Measurements from ENCODE around the gene ZFYVE21. TPM values are rescaled to one million over a fixed set of nuclear protein-coding genes. Genes with fewer than 3 reads are reported as not detected.

ZFYVE21 gene
- total and polyA plus RNA-seq, 2 donors (not counting 1 experiment from before 2014, with no cell fraction given): 84.9 to 94.5 TPM

DNA sequence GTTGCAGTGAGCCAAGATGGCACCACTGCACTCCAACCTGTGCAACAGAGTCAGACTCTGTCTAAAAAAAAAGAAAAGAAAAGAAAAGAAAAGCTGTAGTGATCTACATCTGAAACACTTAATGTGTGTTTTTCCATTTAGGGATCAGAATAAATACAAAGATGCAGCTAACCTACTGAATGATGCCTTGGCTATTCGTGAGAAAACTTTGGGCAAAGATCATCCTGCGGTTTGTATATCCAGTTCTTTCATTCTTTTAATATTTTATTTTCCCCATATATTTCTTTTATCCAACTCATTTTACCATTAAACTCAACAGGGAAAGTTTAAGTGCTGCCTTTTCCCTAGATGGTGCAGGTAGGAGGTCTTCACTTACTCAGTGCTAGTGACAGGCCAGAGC, 46.2 kb upstream of the ZFYVE21 start:
- no peak for DNase-seq (ENCODE audit: low read depth in 2 of 2)
- H3K79me2 ChIP-seq (ENCODE audit: control insufficient read depth, insufficient read depth, low read length): peaks cover 39% of the 10 kb centered on the region
- H3K36me3 ChIP-seq (ENCODE audit: control insufficient read depth, insufficient read depth, low read length): peaks cover 26% of the 10 kb centered on the region

DNA sequence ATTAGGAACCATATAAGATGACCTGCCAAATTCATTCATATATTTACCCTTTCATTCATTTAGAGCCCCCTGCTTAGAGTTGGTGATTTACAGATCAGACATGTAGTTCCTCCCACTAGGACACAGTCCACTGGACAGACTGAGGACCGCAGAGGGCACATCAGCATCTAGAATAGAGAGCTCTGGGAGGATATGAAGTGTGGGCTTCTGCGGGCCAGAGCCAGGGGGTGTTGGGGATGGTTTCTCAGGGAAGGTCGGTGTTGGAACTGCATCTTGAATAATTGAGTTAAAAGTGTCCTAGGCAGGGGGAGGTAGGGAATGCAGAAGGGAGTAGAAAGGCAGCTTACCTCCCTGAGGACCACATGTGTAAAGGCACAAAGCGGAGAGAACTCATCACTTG, 43.7 kb upstream of the ZFYVE21 start:
- TF ChIP-seq, protein P1, sequence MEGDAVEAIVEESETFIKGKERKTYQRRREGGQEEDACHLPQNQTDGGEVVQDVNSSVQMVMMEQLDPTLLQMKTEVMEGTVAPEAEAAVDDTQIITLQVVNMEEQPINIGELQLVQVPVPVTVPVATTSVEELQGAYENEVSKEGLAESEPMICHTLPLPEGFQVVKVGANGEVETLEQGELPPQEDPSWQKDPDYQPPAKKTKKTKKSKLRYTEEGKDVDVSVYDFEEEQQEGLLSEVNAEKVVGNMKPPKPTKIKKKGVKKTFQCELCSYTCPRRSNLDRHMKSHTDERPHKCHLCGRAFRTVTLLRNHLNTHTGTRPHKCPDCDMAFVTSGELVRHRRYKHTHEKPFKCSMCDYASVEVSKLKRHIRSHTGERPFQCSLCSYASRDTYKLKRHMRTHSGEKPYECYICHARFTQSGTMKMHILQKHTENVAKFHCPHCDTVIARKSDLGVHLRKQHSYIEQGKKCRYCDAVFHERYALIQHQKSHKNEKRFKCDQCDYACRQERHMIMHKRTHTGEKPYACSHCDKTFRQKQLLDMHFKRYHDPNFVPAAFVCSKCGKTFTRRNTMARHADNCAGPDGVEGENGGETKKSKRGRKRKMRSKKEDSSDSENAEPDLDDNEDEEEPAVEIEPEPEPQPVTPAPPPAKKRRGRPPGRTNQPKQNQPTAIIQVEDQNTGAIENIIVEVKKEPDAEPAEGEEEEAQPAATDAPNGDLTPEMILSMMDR (conservative IDR thresholded peaks at IDR 0.05 in 1 of 2, IDR thresholded peaks at IDR 0.05 in 1 of 2; ENCODE audit: low read depth in 1 of 2, low read length in 2 of 2): no peak
- no peak for TF ChIP-seq EZH2 (IDR thresholded peaks at IDR 0.05; ENCODE audit: low read length, missing control alignments)
- DNase-seq (ENCODE audit: low read depth in 2 of 2): no peak
- Histone ChIP-seq H3K4me1 (ENCODE audit: control insufficient read depth, extremely low read depth, insufficient read depth, low read length) (no peaks in the 10 kb centered on the region), H3K9me3 (ENCODE audit: control insufficient read depth, insufficient read depth, low read depth, low read length) (no peaks in the 10 kb centered on the region), H3K36me3 (ENCODE audit: control insufficient read depth, insufficient read depth, low read length) (peaks cover 32% of the 10 kb centered on the region), H3K79me2 (ENCODE audit: control insufficient read depth, insufficient read depth, low read length) (peaks cover 22% of the 10 kb centered on the region), H3K9ac (ENCODE audit: insufficient read depth, low read length) (no peak overlapping the region), H3K27me3 (ENCODE audit: control insufficient read depth, insufficient read depth, low read length) (no peaks in the 10 kb centered on the region), H3K27ac (ENCODE audit: insufficient read depth, low read length) (no peak overlapping the region), H2AFZ (ENCODE audit: low read length) (no peak overlapping the region), H4K20me1 (ENCODE audit: control insufficient read depth, extremely low read depth, insufficient read depth, low read length) (no peaks in the 10 kb centered on the region), H3K4me2 (ENCODE audit: extremely low read depth, insufficient read depth, low read length) (no peak overlapping the region), H3K4me3 (replicated peaks in 1 of 4; ENCODE audit: control extremely low read depth in 1 of 4, insufficient read depth in 1 of 4, low read depth in 3 of 4, low read length in 4 of 4) (no peak overlapping the region)

More for the DNA sequence above, 46.2 kb upstream of the ZFYVE21 start:
- Histone ChIP-seq H3K9me3 (ENCODE audit: control insufficient read depth, insufficient read depth, low read depth, low read length) (no peaks in the 10 kb centered on the region), H4K20me1 (ENCODE audit: control insufficient read depth, extremely low read depth, insufficient read depth, low read length) (no peaks in the 10 kb centered on the region), H3K4me2 (ENCODE audit: extremely low read depth, insufficient read depth, low read length) (no peak overlapping the region), H2AFZ (ENCODE audit: low read length) (no peak overlapping the region), H3K27ac (ENCODE audit: insufficient read depth, low read length) (no peak overlapping the region), H3K9ac (ENCODE audit: insufficient read depth, low read length) (no peak overlapping the region), H3K4me1 (ENCODE audit: control insufficient read depth, extremely low read depth, insufficient read depth, low read length) (no peaks in the 10 kb centered on the region), H3K27me3 (ENCODE audit: control insufficient read depth, insufficient read depth, low read length) (no peaks in the 10 kb centered on the region), H3K4me3 (replicated peaks in 1 of 4; ENCODE audit: control extremely low read depth in 1 of 4, insufficient read depth in 1 of 4, low read depth in 3 of 4, low read length in 4 of 4) (no peak overlapping the region)
- no peak for TF ChIP-seq EZH2 (IDR thresholded peaks at IDR 0.05; ENCODE audit: low read length, missing control alignments)
- TF ChIP-seq, protein P1 (conservative IDR thresholded peaks at IDR 0.05 in 1 of 2, IDR thresholded peaks at IDR 0.05 in 1 of 2; ENCODE audit: low read depth in 1 of 2, low read length in 2 of 2): no peak

DNA sequence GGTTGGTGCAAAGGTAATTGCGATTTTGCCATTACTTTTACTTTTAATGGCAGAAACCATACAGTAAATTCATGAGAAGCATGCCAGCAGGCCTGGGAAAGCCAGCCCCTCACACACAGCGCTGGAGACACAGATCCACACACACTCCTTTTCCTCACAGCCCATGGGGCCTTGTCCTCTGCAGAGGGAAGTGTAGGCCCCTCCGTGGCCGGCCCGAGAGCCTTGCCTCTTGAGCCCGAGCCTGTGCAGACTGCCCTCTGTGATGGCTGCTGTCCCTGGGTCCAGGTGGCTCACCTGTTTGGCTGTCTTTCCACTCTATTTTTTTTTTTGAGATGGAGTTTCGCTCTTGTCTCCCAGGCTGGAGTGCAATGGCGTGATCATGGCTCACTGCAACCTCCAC, 39.7 kb upstream of the ZFYVE21 start:
- H3K9me3 ChIP-seq (ENCODE audit: control insufficient read depth, insufficient read depth, low read depth, low read length): no peaks in the 10 kb centered on the region
- H3K4me1 ChIP-seq (ENCODE audit: control insufficient read depth, extremely low read depth, insufficient read depth, low read length): peaks cover 3% of the 10 kb centered on the region
- DNase-seq (ENCODE audit: low read depth in 2 of 2): no peak
- TF ChIP-seq, protein P1 (conservative IDR thresholded peaks at IDR 0.05 in 1 of 2, IDR thresholded peaks at IDR 0.05 in 1 of 2; ENCODE audit: low read depth in 1 of 2, low read length in 2 of 2): no peak
- no peak for TF ChIP-seq EZH2 (IDR thresholded peaks at IDR 0.05; ENCODE audit: low read length, missing control alignments)
- no peak overlapping the region for H3K27ac ChIP-seq (ENCODE audit: insufficient read depth, low read length)
- no peak overlapping the region for H3K4me2 ChIP-seq (ENCODE audit: extremely low read depth, insufficient read depth, low read length)
- peaks cover 14% of the 10 kb centered on the region for H3K79me2 ChIP-seq (ENCODE audit: control insufficient read depth, insufficient read depth, low read length)
- peaks cover 29% of the 10 kb centered on the region for H3K36me3 ChIP-seq (ENCODE audit: control insufficient read depth, insufficient read depth, low read length)
- no peak overlapping the region for H2AFZ ChIP-seq (ENCODE audit: low read length)
- no peaks in the 10 kb centered on the region for H3K27me3 ChIP-seq (ENCODE audit: control insufficient read depth, insufficient read depth, low read length)
- H3K4me3 ChIP-seq (replicated peaks in 1 of 4; ENCODE audit: control extremely low read depth in 1 of 4, insufficient read depth in 1 of 4, low read depth in 3 of 4, low read length in 4 of 4): no peak overlapping the region
- H4K20me1 ChIP-seq (ENCODE audit: control insufficient read depth, extremely low read depth, insufficient read depth, low read length): no peaks in the 10 kb centered on the region
- no peak overlapping the region for H3K9ac ChIP-seq (ENCODE audit: insufficient read depth, low read length)

All from fibroblast of lung (primary cell).